Neuronal stem cell (in vitro differentiated cells): Measurements from ENCODE around the gene SMCHD1.

Source experiments
- DNase-seq: peaks from one replicate; pipeline ENCODE4 v3.0.0-alpha.2; 2013; ENCODE audit warnings: low spot score
- H2AFZ ChIP-seq: one replicate; pipeline ENCODE4 v1.6.1; 2013; ENCODE audit warnings: mild to moderate bottlenecking, low read length, inconsistent platforms
- H2AK5ac ChIP-seq: 2 replicates; pipeline ENCODE4 v1.6.1; 2013; ENCODE audit warnings: low read depth, mild to moderate bottlenecking, inconsistent platforms, low read length, moderate library complexity, mixed read lengths
- H2BK120ac ChIP-seq: 2 replicates; pipeline ENCODE4 v1.6.1; 2013; ENCODE audit warnings: low read depth, mild to moderate bottlenecking, inconsistent platforms, low read length, moderate library complexity, mixed read lengths
- H2BK12ac ChIP-seq: one replicate; pipeline ENCODE4 v1.6.1; 2013; ENCODE audit warnings: low read length, inconsistent platforms
- H2BK15ac ChIP-seq: 2 replicates; pipeline ENCODE4 v1.6.1; 2013; ENCODE audit warnings: mild to moderate bottlenecking, low read length, inconsistent platforms, mixed read lengths
- H2BK5ac ChIP-seq: one replicate; pipeline ENCODE4 v1.6.1; 2013; ENCODE audit warnings: inconsistent platforms, mild to moderate bottlenecking, low read length, moderate library complexity
- H3K14ac ChIP-seq: one replicate; pipeline ENCODE4 v1.6.1; 2013; ENCODE audit warnings: low read length, inconsistent platforms
- H3K18ac ChIP-seq: 2 replicates; pipeline ENCODE4 v1.6.1; 2013; ENCODE audit warnings: low read length, inconsistent platforms
- H3K23ac ChIP-seq: 2 replicates; pipeline ENCODE4 v1.6.1; 2013; ENCODE audit warnings: low read depth, mild to moderate bottlenecking, mixed read lengths, low read length, inconsistent platforms; ENCODE audit not compliant: poor library complexity
- H3K27ac ChIP-seq: replicated peaks from 3 replicates; pipeline ENCODE4 v1.5.1; 2013; ENCODE audit warnings: low read length, inconsistent platforms
- H3K27me3 ChIP-seq, 3 experiments: 2 replicates each; pipeline ENCODE4 v1.6.1; 2013; ENCODE audit warnings: low read length in 3 of 3, mild to moderate bottlenecking in 2 of 3, inconsistent platforms in 1 of 3, low read depth in 1 of 3, mixed read lengths in 1 of 3, moderate library complexity in 1 of 3; ENCODE audit not compliant: control insufficient read depth in 3 of 3, insufficient read depth in 3 of 3
- H3K36me3 ChIP-seq, 2 donors: replicated peaks in 1 of 2; 2 replicates each; pipeline ENCODE4 v1.6.1; 2013; ENCODE audit warnings: low read length in 2 of 2; ENCODE audit not compliant: control insufficient read depth in 2 of 2, insufficient read depth in 2 of 2
- H3K4ac ChIP-seq: 2 replicates; pipeline ENCODE4 v1.6.1; 2013; ENCODE audit warnings: inconsistent platforms, mild to moderate bottlenecking, low read length, moderate library complexity
- H3K4me1 ChIP-seq, 2 donors: 1 replicate in 1 of 2; 2 replicates in 1 of 2; pipeline ENCODE4 v1.6.1; 2013; ENCODE audit warnings: low read length in 2 of 2, low read depth in 1 of 2; ENCODE audit not compliant: control insufficient read depth in 2 of 2, insufficient read depth in 1 of 2
- H3K4me2 ChIP-seq: one replicate; pipeline ENCODE4 v1.6.1; 2013; ENCODE audit warnings: mild to moderate bottlenecking, low read length, inconsistent platforms; ENCODE audit not compliant: insufficient read depth, poor library complexity, severe bottlenecking
- H3K4me3 ChIP-seq, 2 donors: 2 replicates each; pipeline ENCODE4 v1.5.1; 2013; ENCODE audit warnings: low read length in 2 of 2, mild to moderate bottlenecking in 2 of 2, inconsistent platforms in 1 of 2, moderate library complexity in 1 of 2
- H3K79me1 ChIP-seq: one replicate; pipeline ENCODE4 v1.6.1; 2013; ENCODE audit warnings: low read depth, mild to moderate bottlenecking, inconsistent platforms, low read length, moderate library complexity
- H3K9ac ChIP-seq: one replicate; pipeline ENCODE4 v1.6.1; 2013; ENCODE audit warnings: mild to moderate bottlenecking, low read depth, low read length, inconsistent platforms; ENCODE audit not compliant: poor library complexity
- H3K9me3 ChIP-seq, 2 donors: replicated peaks in 1 of 2; 2 replicates each; pipeline versions ENCODE3 to v1.6.1; 2013; ENCODE audit warnings: low read length in 2 of 2, mild to moderate bottlenecking in 2 of 2, inconsistent platforms in 1 of 2, low read depth in 1 of 2, mixed read lengths in 1 of 2, moderate library complexity in 1 of 2; ENCODE audit not compliant: control insufficient read depth in 2 of 2, insufficient read depth in 1 of 2
- H4K8ac ChIP-seq: one replicate; pipeline ENCODE4 v1.6.1; 2013; ENCODE audit warnings: low read depth, mild to moderate bottlenecking, inconsistent platforms, low read length, moderate library complexity
- H4K91ac ChIP-seq: one replicate; pipeline ENCODE4 v1.6.1; 2013; ENCODE audit warnings: low read length, low read depth, mild to moderate bottlenecking, inconsistent platforms; ENCODE audit not compliant: poor library complexity
- WGBS, 2 donors: extraction: QIAGEN DNeasy Blood & Tissue Kit; methylation state at CpG; one replicate each; pipeline ENCODE4 v1.1.7; 2013; ENCODE audit warnings: missing lambda C conversion rate in 2 of 2, mixed read lengths in 1 of 2; ENCODE audit not compliant: insufficient read length in 2 of 2, insufficient replicate concordance in 1 of 2; ENCODE audit errors: extremely low coverage in 2 of 2; 5-methylcytosine and 5-hydroxymethylcytosine counted together

SMCHD1 gene

GRCh38 chr18:2717407-2717806 is 61.9 kb downstream of the SMCHD1 start:
- H3K18ac ChIP-seq, result no peak overlapping the region
- no peak overlapping the region for H2AFZ ChIP-seq
- H3K9me3 ChIP-seq, result peaks cover 0 to 7% of the 10 kb centered on the region in 2 donors
- DNase-seq, result no peak
- no peak overlapping the region for H3K27ac ChIP-seq
- H2BK12ac ChIP-seq, result no peak overlapping the region
- no peak overlapping the region for H3K4ac ChIP-seq
- peaks cover 17 to 100% of the 10 kb centered on the region in 2 donors for H3K36me3 ChIP-seq
- H2BK5ac ChIP-seq, result no peak overlapping the region
- WGBS, 2 donors, result no CpG with 5 or more reads among the region's 5 CpGs
- no peak overlapping the region for H4K91ac ChIP-seq
- no peak overlapping the region for H2BK15ac ChIP-seq
- no peak overlapping the region for H2BK120ac ChIP-seq
- H3K23ac ChIP-seq, result no peak overlapping the region
- H2AK5ac ChIP-seq, result no peak overlapping the region
- H3K4me1 ChIP-seq, result no peaks in the 10 kb centered on the region
- H3K79me1 ChIP-seq, result peaks cover 8% of the 10 kb centered on the region
- H3K4me3 ChIP-seq, result no peak overlapping the region
- H3K14ac ChIP-seq, result no peak overlapping the region
- no peaks in the 10 kb centered on the region for H3K27me3 ChIP-seq
- no peak overlapping the region for H4K8ac ChIP-seq
- H3K4me2 ChIP-seq, result no peak overlapping the region
- no peak overlapping the region for H3K9ac ChIP-seq

- no peak overlapping the region for H2BK120ac ChIP-seq
- H2BK5ac ChIP-seq, result no peak overlapping the region
- H2AK5ac ChIP-seq, result no peak overlapping the region
- no CpG with 5 or more reads among the region's 2 CpGs for WGBS, 2 donors
- no peak overlapping the region for H4K91ac ChIP-seq
- peaks cover 0 to 3% of the 10 kb centered on the region in 2 donors for H3K9me3 ChIP-seq
- no peaks in the 10 kb centered on the region for H3K27me3 ChIP-seq
- no peak overlapping the region for H4K8ac ChIP-seq
- H3K9ac ChIP-seq, result no peak overlapping the region
- H2BK15ac ChIP-seq, result no peak overlapping the region
- H3K79me1 ChIP-seq, result peaks cover 8% of the 10 kb centered on the region
- no peak overlapping the region for H3K4me2 ChIP-seq
- no peak overlapping the region for H3K18ac ChIP-seq
- no peak overlapping the region for H3K23ac ChIP-seq
- H3K27ac ChIP-seq, result no peak overlapping the region
- H3K4ac ChIP-seq, result no peak overlapping the region
- no peak for DNase-seq
- no peak overlapping the region for H2BK12ac ChIP-seq
- H2AFZ ChIP-seq, result no peak overlapping the region
- no peaks in the 10 kb centered on the region for H3K4me1 ChIP-seq
- no peak overlapping the region for H3K14ac ChIP-seq
- no peak overlapping the region for H3K4me3 ChIP-seq
- H3K36me3 ChIP-seq, result peaks cover 14 to 100% of the 10 kb centered on the region in 2 donors
Observed at GRCh38 chr18:2719040-2719439, 63.5 kb downstream of the SMCHD1 start.

- Histone ChIP-seq H3K4me1 (no peaks in the 10 kb centered on the region), H2BK12ac (no peak overlapping the region), H3K18ac (no peak overlapping the region), H3K14ac (no peak overlapping the region), H2BK15ac (no peak overlapping the region), H3K4me3 (no peak overlapping the region), H2AFZ (no peak overlapping the region), H3K23ac (no peak overlapping the region), H3K79me1 (no peaks in the 10 kb centered on the region), H4K91ac (no peak overlapping the region), H3K27ac (no peak overlapping the region), H3K27me3 (no peaks in the 10 kb centered on the region), H4K8ac (no peak overlapping the region), H2AK5ac (no peak overlapping the region), H3K4ac (no peak overlapping the region), H3K9ac (no peak overlapping the region), H2BK120ac (no peak overlapping the region), H3K36me3 (peaks cover 8 to 100% of the 10 kb centered on the region in 2 donors), H3K9me3 (no peaks in the 10 kb centered on the region), H2BK5ac (no peak overlapping the region), H3K4me2 (no peak overlapping the region)
- no peak for DNase-seq
- no CpG with 5 or more reads among the region's 1 CpG for WGBS, 2 donors
Observed at GRCh38 chr18:2723207-2723606, 67.7 kb downstream of the SMCHD1 start.

- Histone ChIP-seq H2AFZ (no peak overlapping the region), H2BK12ac (no peak overlapping the region), H3K4me1 (no peaks in the 10 kb centered on the region), H3K4me3 (no peak overlapping the region), H3K27ac (no peak overlapping the region), H4K91ac (no peak overlapping the region), H3K14ac (no peak overlapping the region), H4K8ac (no peak overlapping the region), H2AK5ac (no peak overlapping the region), H3K18ac (no peak overlapping the region), H3K36me3 (peaks cover 7 to 98% of the 10 kb centered on the region in 2 donors), H2BK15ac (no peak overlapping the region), H3K9me3 (no peaks in the 10 kb centered on the region), H2BK120ac (no peak overlapping the region), H3K27me3 (no peaks in the 10 kb centered on the region), H2BK5ac (no peak overlapping the region), H3K9ac (no peak overlapping the region), H3K4ac (no peak overlapping the region), H3K79me1 (no peaks in the 10 kb centered on the region), H3K23ac (no peak overlapping the region), H3K4me2 (no peak overlapping the region)
- WGBS, 2 donors, result no CpG with 5 or more reads among the region's 1 CpG
- no peak for DNase-seq
Observed at GRCh38 chr18:2729757-2730156, 74.2 kb downstream of the SMCHD1 start.
